ENCODE results near the gene ARL5B.

DNA sequence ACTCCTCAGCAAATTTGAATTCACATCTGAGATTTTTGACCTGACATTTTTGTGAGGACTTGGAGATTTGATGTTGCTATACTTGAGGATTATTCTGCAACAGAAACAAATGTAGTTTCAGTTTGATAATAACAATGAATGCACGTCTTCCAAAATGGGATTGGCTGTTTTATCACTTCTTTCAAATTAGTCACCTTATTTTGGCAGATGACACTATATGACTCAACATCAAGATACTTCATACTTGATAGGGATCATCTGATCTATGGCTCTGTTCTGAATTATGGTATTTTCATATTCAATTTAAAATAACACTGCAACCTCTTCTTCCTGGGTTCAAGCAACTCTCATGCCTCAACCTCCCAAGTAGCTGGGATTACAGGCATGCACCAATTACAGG is 24.2 kb downstream of the ARL5B start:
- TF ChIP-seq GATA2 (IDR thresholded peaks at IDR 0.05; ENCODE audit: low read depth, low read length) (no peak), GATA3 (IDR thresholded peaks at IDR 0.05; ENCODE audit: low read depth, low read length) (no peak)

All from SH-SY5Y (cell line).